Testis (tissue), 3 donors: Measurements from ENCODE around the gene F2RL1. TPM values are rescaled to one million over a fixed set of nuclear protein-coding genes. Genes with fewer than 3 reads are reported as not detected.
"Not testable (repeated sequence)": the region's sequence is repeated elsewhere in the genome, so short reads cannot be mapped to it uniquely, and the experiment has no call there.

ENCODE experiments used
- DNase-seq: peaks from one replicate; pipeline ENCODE4 v3.0.0-alpha.2; 2019
- H3K27ac ChIP-seq, 2 donors: fragments of 200-600 bp; sonication (generic); one replicate each; pipeline ENCODE4 v1.5.1; 2019
- H3K27me3 ChIP-seq: fragments of 200-600 bp; sonication (generic); one replicate; pipeline ENCODE4 v1.5.1; 2019
- H3K36me3 ChIP-seq: fragments of 200-600 bp; sonication (generic); one replicate; pipeline ENCODE4 v1.5.1; 2017; ENCODE audit warnings: low read depth; ENCODE audit errors: missing control alignments
- H3K4me1 ChIP-seq: fragments of 200-600 bp; sonication (generic); one replicate; pipeline ENCODE4 v1.5.1; 2019
- H3K4me3 ChIP-seq, 2 donors: fragments of 200-600 bp; sonication (generic); one replicate each; pipeline ENCODE4 v1.5.1; 2017 to 2019
- H3K9me3 ChIP-seq: fragments of 200-600 bp; sonication (generic); one replicate; pipeline ENCODE4 v1.5.1; 2017
- CTCF ChIP-seq, 3 experiments: fragments of 450-650 bp in 2 of 3; fragments of 200-600 bp in 1 of 3; sonication (generic) in 1 of 3; IDR thresholded peaks; one replicate each; pipeline ENCODE4 v1.5.1; 2016 to 2019; ENCODE audit warnings: antibody characterized with exemption in 3 of 3, mild to moderate bottlenecking in 2 of 3, moderate library complexity in 1 of 3
- POLR2A ChIP-seq: fragments of 450-650 bp; IDR thresholded peaks from one replicate; pipeline ENCODE4 v1.6.1; 2017; ENCODE audit warnings: antibody characterized with exemption, mild to moderate bottlenecking, moderate library complexity
- WGBS, 2 donors: methylation state at CpG; one replicate each; pipeline ENCODE4 v1.1.5; 2018; 5-methylcytosine and 5-hydroxymethylcytosine counted together
- intact Hi-C: fragments of 100-400 bp; cut with DNase I; formaldehyde crosslinking; loops from one replicate; pipeline ENCODE4 v1.15.1; 2023; ENCODE audit warnings: low total_unique reads
- polyA plus RNA-seq: library from polyadenylated mRNA; stranded (reverse); fragments of 350-450 nt; fragmentation: Illumina TruSeq; extraction: RNeasy Lipid Tissue Mini Kit (QIAGEN cat#74804); gene quantifications from one replicate; pipeline ENCODE4 v1.2.3, GENCODE V29; 2014; ENCODE audit warnings: low read depth, low replicate concordance; ENCODE audit not compliant: insufficient read depth
- total RNA-seq, 2 donors: library from RNA; depleted of rRNA; stranded (reverse); fragments of >200 nt; gene quantifications; one replicate each; pipeline ENCODE4 v1.2.3, GENCODE V29; 2016

Gene F2RL1
- total and polyA plus RNA-seq, 3 donors from 2014 or later = 0.68 to 2.3 (median 1.1) TPM

- no peaks in the 10 kb centered on the region for H3K27me3 ChIP-seq
- DNase-seq = no peak
- no peaks in the 10 kb centered on the region for H3K9me3 ChIP-seq
- H3K4me3 ChIP-seq = no peak overlapping the region
- H3K36me3 ChIP-seq = no peaks in the 10 kb centered on the region
- intact Hi-C loops = no loop called here
- no peak for TF ChIP-seq POLR2A
- TF ChIP-seq CTCF (IDR thresholded peaks at IDR 0.05) = no peak
- H3K27ac ChIP-seq = no peak overlapping the region
- H3K4me1 ChIP-seq = no peaks in the 10 kb centered on the region
These were observed 35.8 kb downstream of the F2RL1 start for GRCh38 chr5:76854644-76855043.

- intact Hi-C loops, H3K27me3 ChIP-seq, H3K4me1 ChIP-seq, DNase-seq, H3K9me3 ChIP-seq, H3K4me3 ChIP-seq, H3K27ac ChIP-seq, H3K36me3 ChIP-seq: not testable (repeated sequence)
These were observed 36.7 kb downstream of the F2RL1 start for GRCh38 chr5:76855501-76855900.

- Histone ChIP-seq H3K4me1 (no peaks in the 10 kb centered on the region), H3K27me3 (no peaks in the 10 kb centered on the region), H3K9me3 (no peaks in the 10 kb centered on the region), H3K36me3 (no peaks in the 10 kb centered on the region), H3K27ac (no peak overlapping the region), H3K4me3 (no peak overlapping the region)
- TF ChIP-seq CTCF (IDR thresholded peaks at IDR 0.05) (no peak), POLR2A (no peak)
- DNase-seq = no peak
- 77 to 85% methylated on average over 3 of the region's 3 CpGs for WGBS, 2 donors
- intact Hi-C loops = no loop called here
These were observed 37.1 kb downstream of the F2RL1 start for GRCh38 chr5:76855961-76856360.

GRCh38 chr5:76856800-76857199 lies 38.0 kb downstream of the F2RL1 start:
- H3K9me3 ChIP-seq, H3K27me3 ChIP-seq, intact Hi-C loops, H3K36me3 ChIP-seq, DNase-seq, H3K4me3 ChIP-seq, H3K4me1 ChIP-seq: not testable (repeated sequence)
- WGBS, 2 donors = 64 to 66% methylated on average over 4 of the region's 4 CpGs
- H3K27ac ChIP-seq = peak overlapping the region in 1 of 2 donors; percentile 4

GRCh38 chr5:76859591-76860247 lies 40.9 kb downstream of the F2RL1 start:
- TF ChIP-seq POLR2A (no peak), CTCF (IDR thresholded peaks at IDR 0.05) (no peak)
- H3K27me3 ChIP-seq = no peaks in the 10 kb centered on the region
- H3K4me3 ChIP-seq = no peak overlapping the region
- WGBS, 2 donors = 88 to 92% methylated on average over 10 of the region's 10 CpGs
- intact Hi-C loops = no loop called here
- no peaks in the 10 kb centered on the region for H3K9me3 ChIP-seq
- no peaks in the 10 kb centered on the region for H3K4me1 ChIP-seq
- no peak for DNase-seq
- H3K36me3 ChIP-seq = no peaks in the 10 kb centered on the region
- no peak overlapping the region for H3K27ac ChIP-seq

- intact Hi-C loops = no loop called here
- H3K27me3 ChIP-seq = no peaks in the 10 kb centered on the region
- H3K4me1 ChIP-seq = no peaks in the 10 kb centered on the region
- H3K4me3 ChIP-seq = no peak overlapping the region
- WGBS, 2 donors = 90 to 91% methylated on average over 5 of the region's 5 CpGs
- no peaks in the 10 kb centered on the region for H3K36me3 ChIP-seq
- TF ChIP-seq CTCF (IDR thresholded peaks at IDR 0.05) (no peak), POLR2A (no peak)
- no peak for DNase-seq
- no peaks in the 10 kb centered on the region for H3K9me3 ChIP-seq
- no peak overlapping the region for H3K27ac ChIP-seq
These were observed 42.8 kb downstream of the F2RL1 start for GRCh38 chr5:76861612-76862011.
